Activated CD8-positive, alpha-beta T cell treated with anti-CD3 and anti-CD28 coated beads for 36 hours (primary cell): ENCODE results near the gene ACSF3. TPM values are rescaled to one million over a fixed set of nuclear protein-coding genes. Genes with fewer than 3 reads are reported as not detected.

Experiments used
- ATAC-seq: fragments of 200-7000 bp; cut with Tn5 transposase; one replicate; pipeline ENCODE4 v1.10.0; 2021; ENCODE audit warnings: mild to moderate bottlenecking, moderate library complexity
- CTCF ChIA-PET: fragments of 350-600 bp; sonication (Branson Sonifier 250); formaldehyde crosslinking; loops from one replicate; lab custom pipeline; 2021; ENCODE audit warnings: antibody characterized with exemption; lab: Charles Lee
- POLR2A ChIA-PET: fragments of 350-600 bp; sonication (Branson Sonifier 250); formaldehyde crosslinking; loops from one replicate; lab custom pipeline; 2021; ENCODE audit warnings: antibody characterized with exemption; lab: Charles Lee
- DNase-seq: peaks from one replicate; pipeline ENCODE4 v3.0.0-alpha.2; 2020
- H3K27ac Mint-ChIP-seq: one replicate; pipeline ENCODE4 v1.8.0; 2021; ENCODE audit warnings: mild to moderate bottlenecking, mixed read lengths
- H3K27me3 Mint-ChIP-seq: one replicate; pipeline ENCODE4 v1.8.0; 2021; ENCODE audit warnings: mixed read lengths
- H3K36me3 Mint-ChIP-seq: one replicate; pipeline ENCODE4 v1.8.0; 2021; ENCODE audit warnings: low read depth, mixed read lengths
- H3K4me1 Mint-ChIP-seq: one replicate; pipeline ENCODE4 v1.8.0; 2021; ENCODE audit warnings: low read depth, mixed read lengths
- H3K4me3 Mint-ChIP-seq: one replicate; pipeline ENCODE4 v1.8.0; 2021; ENCODE audit warnings: mild to moderate bottlenecking, moderate library complexity, mixed read lengths
- H3K9me3 Mint-ChIP-seq: one replicate; pipeline ENCODE4 v1.8.0; 2021; ENCODE audit warnings: mixed read lengths
- intact Hi-C: fragments of 100-400 bp; cut with micrococcal nuclease; formaldehyde crosslinking; loops from one replicate; pipeline ENCODE4 v1.10.0; 2022
- total RNA-seq, 2 experiments: library from RNA; stranded (reverse); gene quantifications; one replicate each; pipeline ENCODE4 v1.2.3, GENCODE V29; 2021
- TF ChIP-seq, protein P1 (sequence below): fragments of 200-600 bp; IDR thresholded peaks from one replicate; pipeline ENCODE4 v1.8.0; 2022; ENCODE audit warnings: antibody characterized with exemption, mild to moderate bottlenecking

The ACSF3 gene
- total RNA-seq, 2 experiments from 2014 or later = 44.6 to 45.9 TPM

DNA sequence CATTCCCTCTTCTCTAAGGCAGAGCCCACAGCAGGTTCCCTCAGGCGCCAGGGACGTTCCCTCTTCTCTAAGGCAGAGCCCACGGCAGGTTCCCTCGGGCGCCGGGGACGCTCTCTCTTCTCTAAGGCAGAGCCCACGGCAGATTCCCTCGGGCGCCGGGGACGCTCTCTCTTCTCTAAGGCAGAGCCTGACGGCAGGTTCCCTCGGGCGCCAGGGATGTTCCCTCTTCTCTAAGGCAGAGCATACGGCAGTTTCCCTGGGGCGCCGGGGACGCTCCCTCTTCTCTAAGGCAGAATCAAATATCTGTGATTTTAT, 24.3 kb downstream of the ACSF3 start:
- ATAC-seq (no peak), DNase-seq (no peak)
- intact Hi-C loops = no loop called here
- peaks cover 29% of the 10 kb centered on the region for H3K36me3 Mint-ChIP-seq
- H3K27me3 Mint-ChIP-seq = no peaks in the 10 kb centered on the region
- H3K9me3 Mint-ChIP-seq = no peaks in the 10 kb centered on the region
- TF ChIP-seq, protein P1, sequence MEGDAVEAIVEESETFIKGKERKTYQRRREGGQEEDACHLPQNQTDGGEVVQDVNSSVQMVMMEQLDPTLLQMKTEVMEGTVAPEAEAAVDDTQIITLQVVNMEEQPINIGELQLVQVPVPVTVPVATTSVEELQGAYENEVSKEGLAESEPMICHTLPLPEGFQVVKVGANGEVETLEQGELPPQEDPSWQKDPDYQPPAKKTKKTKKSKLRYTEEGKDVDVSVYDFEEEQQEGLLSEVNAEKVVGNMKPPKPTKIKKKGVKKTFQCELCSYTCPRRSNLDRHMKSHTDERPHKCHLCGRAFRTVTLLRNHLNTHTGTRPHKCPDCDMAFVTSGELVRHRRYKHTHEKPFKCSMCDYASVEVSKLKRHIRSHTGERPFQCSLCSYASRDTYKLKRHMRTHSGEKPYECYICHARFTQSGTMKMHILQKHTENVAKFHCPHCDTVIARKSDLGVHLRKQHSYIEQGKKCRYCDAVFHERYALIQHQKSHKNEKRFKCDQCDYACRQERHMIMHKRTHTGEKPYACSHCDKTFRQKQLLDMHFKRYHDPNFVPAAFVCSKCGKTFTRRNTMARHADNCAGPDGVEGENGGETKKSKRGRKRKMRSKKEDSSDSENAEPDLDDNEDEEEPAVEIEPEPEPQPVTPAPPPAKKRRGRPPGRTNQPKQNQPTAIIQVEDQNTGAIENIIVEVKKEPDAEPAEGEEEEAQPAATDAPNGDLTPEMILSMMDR = no peak
- H3K27ac Mint-ChIP-seq = peak overlapping the region; percentile 38
- H3K4me3 Mint-ChIP-seq = no peak overlapping the region
- H3K4me1 Mint-ChIP-seq = peaks cover 36% of the 10 kb centered on the region
- ChIA-PET POLR2A (interaction anchor here (0.7 to 1.2 kb wide), 3 partner anchors 9 to 38 kb away, joined by 3 read pairs; no protein-coding TSS in a partner anchor), CTCF (interaction anchor here (1.3 kb wide), 1 partner anchor 381 kb away, joined by 3 read pairs; no protein-coding TSS in a partner anchor)

DNA sequence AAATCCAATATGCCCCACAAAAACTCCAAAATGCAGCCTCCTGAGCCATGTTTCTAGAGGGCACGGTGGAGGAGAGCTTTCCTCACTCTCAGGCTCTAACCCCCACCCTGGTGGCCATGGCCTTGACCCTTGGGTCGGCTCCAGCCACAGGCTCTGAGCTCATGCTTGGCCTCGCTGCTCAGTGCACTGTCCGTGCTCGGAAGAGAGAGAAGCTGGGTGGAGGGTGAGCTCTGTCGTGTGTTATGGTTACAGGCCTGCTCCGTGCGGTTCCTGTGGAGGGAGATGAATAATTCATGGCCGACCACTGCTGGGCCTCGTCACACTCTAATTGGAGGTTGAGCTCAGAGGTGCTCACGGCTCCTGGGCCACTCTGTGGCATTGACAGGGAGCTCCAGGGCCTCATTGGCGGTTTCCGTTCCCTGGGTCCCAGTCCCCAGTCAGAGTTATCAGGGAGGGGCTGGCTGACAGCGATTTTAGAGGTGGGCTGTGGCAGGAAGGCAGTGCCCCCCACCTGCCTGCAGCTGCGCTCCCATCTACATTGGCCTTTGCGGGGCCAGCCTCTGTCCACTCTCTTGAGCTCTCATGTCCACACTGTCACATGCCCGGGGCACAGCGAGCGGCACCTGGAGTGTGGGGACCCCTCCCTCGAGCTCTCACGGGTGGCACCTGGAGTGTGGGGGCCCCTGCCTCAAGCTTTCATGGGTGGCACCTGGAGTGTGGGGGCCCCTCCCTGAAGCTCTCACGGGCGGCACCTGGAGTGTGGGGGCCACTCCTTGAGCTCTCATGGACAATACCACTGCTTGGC, 24.9 kb downstream of the ACSF3 start:
- Mint-ChIP-seq H3K36me3 (peaks cover 32% of the 10 kb centered on the region), H3K9me3 (no peaks in the 10 kb centered on the region), H3K4me3 (no peak overlapping the region), H3K4me1 (peaks cover 42% of the 10 kb centered on the region), H3K27me3 (no peaks in the 10 kb centered on the region), H3K27ac (peak overlapping the region; percentile 38)
- intact Hi-C loops = no loop called here
- TF ChIP-seq, protein P1 = no peak
- DNase-seq (no peak), ATAC-seq (no peak)
- CTCF ChIA-PET = interaction anchor here (1.3 kb wide), 1 partner anchor 382 kb away, joined by 3 read pairs; no protein-coding TSS in a partner anchor
- POLR2A ChIA-PET = interaction anchor here (0.8 to 1.3 kb wide), 4 partner anchors 16 to 38 kb away, joined by 3 to 7 read pairs (median 3); no protein-coding TSS in a partner anchor

DNA sequence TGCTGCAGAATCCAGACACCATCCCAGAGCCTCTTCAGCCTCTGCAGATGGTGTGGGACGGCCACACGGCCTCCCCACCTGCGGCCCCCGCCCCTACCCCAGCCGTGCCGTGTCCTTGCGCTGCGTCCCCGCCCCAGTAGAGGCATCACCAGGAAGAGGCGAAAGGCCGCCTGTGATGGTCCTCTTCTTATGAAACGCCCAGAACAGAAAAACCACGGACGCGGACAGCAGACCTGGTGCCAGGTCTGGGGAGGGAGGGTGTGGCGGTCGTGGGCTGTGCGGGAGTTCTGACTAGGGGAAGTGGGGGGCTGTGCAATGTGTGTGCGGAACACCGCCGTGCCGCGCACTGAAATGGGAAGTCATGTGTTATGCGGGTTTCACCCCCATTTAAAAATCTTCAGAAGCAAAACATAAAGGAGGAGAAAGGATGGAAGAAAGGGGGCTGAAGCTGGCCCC, 25.5 kb downstream of the ACSF3 start:
- Mint-ChIP-seq H3K36me3 (peaks cover 31% of the 10 kb centered on the region), H3K27me3 (no peaks in the 10 kb centered on the region), H3K4me1 (peaks cover 39% of the 10 kb centered on the region), H3K4me3 (no peak overlapping the region), H3K9me3 (no peaks in the 10 kb centered on the region), H3K27ac (no peak overlapping the region)
- intact Hi-C loops = no loop called here
- CTCF ChIA-PET = interaction anchor here (1.3 kb wide), 1 partner anchor 382 kb away, joined by 3 read pairs; no protein-coding TSS in a partner anchor
- POLR2A ChIA-PET = interaction anchor here (0.8 to 1.3 kb wide), 2 partner anchors 22 to 25 kb away, joined by 3 to 7 read pairs; no protein-coding TSS in a partner anchor
- TF ChIP-seq, protein P1 = no peak
- DNase-seq = no peak
- no peak for ATAC-seq

DNA sequence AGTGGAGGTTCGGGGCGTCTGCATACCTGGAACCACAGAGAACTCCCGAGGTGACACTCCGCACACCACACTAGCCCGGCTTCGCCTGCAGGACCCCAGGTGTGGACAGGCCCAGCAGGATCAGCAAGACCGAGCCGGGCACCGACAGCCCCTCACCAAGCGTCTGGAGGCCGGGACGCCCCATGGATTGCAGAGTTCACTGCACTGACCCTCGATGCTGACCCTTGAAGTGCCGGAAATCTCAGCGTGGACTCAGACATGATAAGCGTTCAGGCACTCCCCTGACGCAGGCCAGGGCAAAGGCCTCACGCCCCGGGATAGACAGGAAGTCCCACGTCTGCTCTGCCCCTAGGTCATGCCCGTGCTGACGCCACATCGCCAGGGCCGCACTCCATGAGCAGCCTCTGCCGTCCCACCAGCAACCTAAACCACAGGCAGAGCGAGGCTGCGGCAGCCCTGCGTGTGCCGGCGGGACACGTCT, 26.0 kb downstream of the ACSF3 start:
- Mint-ChIP-seq H3K27me3 (no peaks in the 10 kb centered on the region), H3K4me3 (no peak overlapping the region), H3K4me1 (peaks cover 38% of the 10 kb centered on the region), H3K27ac (no peak overlapping the region), H3K9me3 (no peaks in the 10 kb centered on the region), H3K36me3 (peaks cover 31% of the 10 kb centered on the region)
- DNase-seq (no peak), ATAC-seq (no peak)
- ChIA-PET CTCF (no interaction called here), POLR2A (interaction anchor here (1.3 kb wide), 1 partner anchor 23 kb away, joined by 7 read pairs; no protein-coding TSS in a partner anchor)
- intact Hi-C loops = no loop called here
- TF ChIP-seq, protein P1 = no peak

DNA sequence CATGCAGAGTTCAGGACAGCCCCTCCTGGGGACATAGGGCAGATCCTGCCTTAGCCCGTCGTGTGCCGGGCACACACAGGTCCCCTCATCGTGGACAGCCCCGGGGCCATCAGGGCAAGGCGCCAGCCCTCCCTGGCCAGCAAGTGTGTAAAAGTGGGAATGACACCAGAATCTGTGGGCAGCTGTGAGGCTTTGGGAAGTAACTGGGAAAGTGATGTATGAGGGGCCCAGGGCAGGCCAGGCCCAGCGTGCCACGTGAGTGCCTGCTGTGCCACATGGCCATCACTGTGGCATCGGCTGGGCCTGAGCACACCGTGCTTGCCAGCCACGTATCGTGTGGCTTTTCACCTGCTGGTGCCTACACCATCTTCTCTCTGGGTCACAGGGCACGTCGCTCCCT, 26.6 kb downstream of the ACSF3 start:
- DNase-seq (no peak), ATAC-seq (no peak)
- POLR2A ChIA-PET = no interaction called here
- peaks cover 33% of the 10 kb centered on the region for H3K4me1 Mint-ChIP-seq
- peaks cover 27% of the 10 kb centered on the region for H3K36me3 Mint-ChIP-seq
- intact Hi-C loops = no loop called here
- no peaks in the 10 kb centered on the region for H3K27me3 Mint-ChIP-seq
- CTCF ChIA-PET = no interaction called here
- H3K4me3 Mint-ChIP-seq = no peak overlapping the region
- no peaks in the 10 kb centered on the region for H3K9me3 Mint-ChIP-seq
- TF ChIP-seq, protein P1 = no peak
- no peak overlapping the region for H3K27ac Mint-ChIP-seq
